A673 (cell line): ENCODE results near the gene CAPZA2.

Experiments
- EZH2 ChIP-seq: fragments of 200-600 bp; sonication (generic); IDR thresholded peaks from 2 replicates; pipeline ENCODE4 v1.6.1; 2017; ENCODE audit warnings: borderline replicate concordance, low read depth, mild to moderate bottlenecking, mixed read lengths, antibody characterized with exemption, low read length; ENCODE audit not compliant: poor library complexity, severe bottlenecking
- TF ChIP-seq, protein P1 (sequence below): fragments of 300-800, 200-600 bp; sonication (generic); conservative IDR thresholded peaks from 2 replicates; pipeline ENCODE4 v1.5.1; 2017; ENCODE audit warnings: low read depth, mild to moderate bottlenecking, antibody characterized with exemption, low read length, moderate library complexity, mixed read lengths

DNA sequence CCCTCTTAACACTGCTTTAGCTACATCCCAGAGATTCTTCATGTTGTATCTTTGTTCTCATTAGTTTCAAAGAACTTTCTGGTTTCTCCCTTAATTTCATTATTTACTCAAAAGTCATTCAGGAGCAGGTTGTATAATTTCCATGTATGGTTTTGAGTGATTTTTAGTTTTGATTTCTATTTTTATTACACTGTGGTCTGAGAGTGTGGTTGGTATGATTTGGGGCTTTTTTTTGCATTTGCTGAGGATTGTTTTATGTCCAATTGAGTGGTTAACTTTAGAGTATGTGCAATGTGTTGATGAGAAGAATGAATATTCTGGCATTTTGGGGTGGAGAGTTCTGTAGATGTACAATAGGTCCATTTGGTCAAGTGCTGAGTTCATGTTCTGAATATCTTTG lies 37.9 kb upstream of the CAPZA2 start:
- TF ChIP-seq, protein P1, sequence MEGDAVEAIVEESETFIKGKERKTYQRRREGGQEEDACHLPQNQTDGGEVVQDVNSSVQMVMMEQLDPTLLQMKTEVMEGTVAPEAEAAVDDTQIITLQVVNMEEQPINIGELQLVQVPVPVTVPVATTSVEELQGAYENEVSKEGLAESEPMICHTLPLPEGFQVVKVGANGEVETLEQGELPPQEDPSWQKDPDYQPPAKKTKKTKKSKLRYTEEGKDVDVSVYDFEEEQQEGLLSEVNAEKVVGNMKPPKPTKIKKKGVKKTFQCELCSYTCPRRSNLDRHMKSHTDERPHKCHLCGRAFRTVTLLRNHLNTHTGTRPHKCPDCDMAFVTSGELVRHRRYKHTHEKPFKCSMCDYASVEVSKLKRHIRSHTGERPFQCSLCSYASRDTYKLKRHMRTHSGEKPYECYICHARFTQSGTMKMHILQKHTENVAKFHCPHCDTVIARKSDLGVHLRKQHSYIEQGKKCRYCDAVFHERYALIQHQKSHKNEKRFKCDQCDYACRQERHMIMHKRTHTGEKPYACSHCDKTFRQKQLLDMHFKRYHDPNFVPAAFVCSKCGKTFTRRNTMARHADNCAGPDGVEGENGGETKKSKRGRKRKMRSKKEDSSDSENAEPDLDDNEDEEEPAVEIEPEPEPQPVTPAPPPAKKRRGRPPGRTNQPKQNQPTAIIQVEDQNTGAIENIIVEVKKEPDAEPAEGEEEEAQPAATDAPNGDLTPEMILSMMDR = no peak
- no peak for TF ChIP-seq EZH2
